ENCODE results near the gene DRC3.
"Not testable (repeated sequence)": the region's sequence is repeated elsewhere in the genome, so short reads cannot be mapped to it uniquely, and the experiment has no call there.

Gene DRC3, protein sequence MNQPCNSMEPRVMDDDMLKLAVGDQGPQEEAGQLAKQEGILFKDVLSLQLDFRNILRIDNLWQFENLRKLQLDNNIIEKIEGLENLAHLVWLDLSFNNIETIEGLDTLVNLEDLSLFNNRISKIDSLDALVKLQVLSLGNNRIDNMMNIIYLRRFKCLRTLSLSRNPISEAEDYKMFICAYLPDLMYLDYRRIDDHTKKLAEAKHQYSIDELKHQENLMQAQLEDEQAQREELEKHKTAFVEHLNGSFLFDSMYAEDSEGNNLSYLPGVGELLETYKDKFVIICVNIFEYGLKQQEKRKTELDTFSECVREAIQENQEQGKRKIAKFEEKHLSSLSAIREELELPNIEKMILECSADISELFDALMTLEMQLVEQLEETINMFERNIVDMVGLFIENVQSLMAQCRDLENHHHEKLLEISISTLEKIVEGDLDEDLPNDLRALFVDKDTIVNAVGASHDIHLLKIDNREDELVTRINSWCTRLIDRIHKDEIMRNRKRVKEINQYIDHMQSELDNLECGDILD

DNA sequence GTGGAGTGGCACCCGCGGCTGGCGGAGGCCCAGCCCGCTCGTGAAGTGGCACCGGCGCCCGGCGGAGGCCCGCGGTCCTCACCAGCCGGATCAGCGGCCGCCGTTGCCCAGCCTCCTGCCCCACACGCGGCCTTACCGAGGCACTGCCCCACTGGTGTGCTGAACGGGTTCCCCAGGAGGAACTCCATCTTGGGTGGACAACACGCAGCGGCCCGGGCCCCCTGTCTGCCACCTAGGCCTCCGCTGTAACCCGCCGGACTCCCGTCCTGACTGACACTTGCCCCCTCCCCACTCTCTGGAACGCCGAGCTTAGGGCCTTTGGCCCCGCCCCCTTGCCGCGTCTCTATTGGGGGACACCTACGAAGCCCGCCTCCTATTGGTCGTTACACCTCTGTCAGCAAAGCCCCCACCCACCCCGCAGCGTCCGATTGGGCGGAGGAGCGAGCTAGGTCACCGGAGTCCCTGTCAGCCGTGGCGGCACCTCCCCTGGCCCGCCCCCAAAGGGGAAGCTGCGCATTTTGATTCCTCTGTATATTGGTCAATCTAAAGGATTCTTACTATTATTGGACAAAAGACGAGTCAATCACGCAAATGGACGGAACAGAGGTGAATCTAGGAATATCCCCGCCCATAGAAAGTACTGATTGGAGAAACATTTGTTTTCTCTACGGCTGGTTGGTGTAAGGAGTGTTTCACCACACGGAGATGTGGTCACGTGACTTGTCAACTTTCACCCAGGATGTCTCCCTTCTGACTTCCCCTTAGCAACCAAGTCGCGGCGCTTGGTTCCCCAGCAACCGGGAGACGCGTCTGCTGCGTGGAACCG is at the start of gene DRC3, which contains the start of gene TOM1L2:
Gene DRC3 (plus strand): TSS at position 737 of the 826 bp plus-strand sequence. CDS start 4,737 bp downstream, outside the sequence.
Gene TOM1L2 (minus strand): TSS at position 275 of the 826 bp plus-strand sequence. CDS start 87 bp downstream, at position 188.
- in situ Hi-C loops (cut with MboI; ENCODE audit: low sequenced_read_pairs), result no loop called here

- in situ Hi-C loops (cut with MboI; ENCODE audit: low sequenced_read_pairs), result no loop called here
Observed at GRCh38 chr17:17924131-17924856, 48.4 kb upstream of the DRC3 start.

GRCh38 chr17:17924857-17925250 is 47.8 kb upstream of the DRC3 start:
- in situ Hi-C loops (cut with MboI; ENCODE audit: low sequenced_read_pairs), result no loop called here

- in situ Hi-C loops (cut with MboI; ENCODE audit: low sequenced_read_pairs), result no loop called here
Observed at GRCh38 chr17:17926036-17926435, 46.6 kb upstream of the DRC3 start.

DNA sequence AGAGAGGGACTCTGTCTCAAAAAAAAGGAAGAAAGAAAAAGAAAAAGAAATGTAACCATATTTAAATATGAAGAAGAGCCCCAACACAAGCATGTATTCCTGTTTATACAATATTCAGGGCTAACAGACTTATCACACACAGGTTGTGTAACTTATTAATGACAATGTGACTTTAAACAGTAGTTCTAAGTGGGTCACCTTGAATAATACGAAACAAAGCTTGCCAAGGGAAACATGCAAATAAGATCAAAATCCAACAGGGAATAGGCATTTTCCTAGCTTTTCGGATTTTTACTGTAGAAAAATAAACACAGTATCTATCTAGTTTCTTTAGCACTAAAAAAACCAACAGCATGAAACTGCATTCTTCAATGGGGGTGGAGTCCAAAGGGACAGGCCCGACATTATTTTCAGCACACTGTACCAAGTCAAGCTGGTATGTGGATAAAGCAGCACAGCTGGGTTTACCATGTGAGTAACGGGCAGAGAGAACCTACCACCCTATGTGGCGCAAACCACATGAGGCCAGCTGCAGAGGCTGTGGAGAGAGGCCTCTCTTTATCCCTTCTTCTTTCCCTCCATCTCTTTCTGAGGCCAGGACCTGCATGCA is 45.7 kb upstream of the DRC3 start:
- in situ Hi-C loops (cut with MboI; ENCODE audit: low sequenced_read_pairs), result no loop called here

- in situ Hi-C loops (cut with MboI; ENCODE audit: low sequenced_read_pairs), result no loop called here
Observed at GRCh38 chr17:17928398-17929287, 44.0 kb upstream of the DRC3 start.

DNA sequence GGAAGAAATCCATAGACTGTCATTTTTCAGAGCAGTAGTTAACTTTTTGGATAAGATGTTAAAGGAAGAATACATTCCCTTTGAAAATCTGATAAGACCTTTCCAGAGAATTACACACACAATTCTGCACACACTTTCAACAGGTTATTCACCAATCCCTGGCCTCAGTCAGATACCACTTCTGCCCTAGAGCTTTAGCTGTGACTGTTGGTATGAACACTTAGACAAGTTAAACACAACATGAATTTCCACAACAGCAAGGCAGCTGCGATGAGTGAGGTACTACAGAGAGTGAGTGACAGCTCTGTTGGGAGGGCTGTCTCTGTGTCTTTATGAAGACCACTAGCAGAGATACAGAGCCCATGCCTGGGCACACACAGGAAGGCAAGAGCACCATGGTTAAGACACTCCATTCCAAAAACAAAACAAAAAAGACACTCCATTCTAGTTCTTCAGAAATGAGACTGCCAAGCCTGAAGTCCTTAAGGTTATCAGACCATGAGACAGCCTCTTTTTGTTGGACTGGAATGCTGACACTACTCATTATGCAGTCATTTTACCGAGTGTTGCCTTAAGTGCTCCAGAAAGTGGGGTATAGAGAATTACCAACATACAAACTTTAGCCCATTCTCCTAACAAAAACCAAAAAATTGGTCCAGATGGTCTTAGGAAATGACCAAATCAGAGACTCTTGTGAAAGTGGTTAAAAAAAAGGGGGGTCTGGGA is 42.8 kb upstream of the DRC3 start:
- in situ Hi-C loops (cut with MboI; ENCODE audit: low sequenced_read_pairs), result no loop called here

DNA sequence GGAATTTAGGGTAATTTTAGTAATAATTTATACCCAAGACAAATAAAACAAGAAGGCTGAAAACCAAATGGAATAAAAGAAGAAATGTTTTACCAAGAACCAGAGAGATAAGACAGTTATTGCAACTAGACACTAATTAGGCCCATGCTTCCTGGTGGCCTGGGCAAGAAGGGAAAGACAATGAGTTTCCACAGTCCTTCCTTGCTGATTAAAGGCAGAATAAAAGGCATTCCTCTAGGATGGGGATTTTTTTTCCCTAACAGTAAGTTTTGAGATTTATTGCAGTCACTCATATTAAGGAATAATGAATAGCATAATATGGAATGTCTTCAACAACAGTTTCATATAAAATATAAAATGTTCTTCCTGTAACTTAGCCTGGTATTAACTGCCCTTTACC is 42.0 kb upstream of the DRC3 start:
- in situ Hi-C loops (cut with MboI; ENCODE audit: low sequenced_read_pairs), result no loop called here

GRCh38 chr17:17931159-17931558 is 41.5 kb upstream of the DRC3 start:
- in situ Hi-C loops (cut with MboI; ENCODE audit: low sequenced_read_pairs), result no loop called here

DNA sequence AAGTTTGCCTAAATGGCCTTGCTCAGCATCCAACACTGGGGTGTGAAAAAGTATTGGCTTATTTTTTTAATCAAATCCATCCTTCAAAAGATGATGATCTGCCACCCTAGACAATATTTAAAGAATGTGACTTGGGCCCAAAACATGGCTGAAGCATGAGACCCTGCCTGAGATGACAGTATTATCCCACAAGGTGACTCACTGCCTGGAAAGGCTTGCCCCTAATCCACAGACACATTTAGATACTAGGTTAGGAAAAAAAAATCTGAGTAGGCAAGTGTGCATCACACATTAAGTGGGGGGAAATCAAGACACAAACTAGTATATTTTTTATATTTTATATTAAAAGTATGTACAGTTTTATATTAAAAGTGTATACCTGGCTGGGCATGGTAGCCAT is 38.9 kb upstream of the DRC3 start:
- in situ Hi-C loops (cut with MboI; ENCODE audit: low sequenced_read_pairs), result no loop called here

DNA sequence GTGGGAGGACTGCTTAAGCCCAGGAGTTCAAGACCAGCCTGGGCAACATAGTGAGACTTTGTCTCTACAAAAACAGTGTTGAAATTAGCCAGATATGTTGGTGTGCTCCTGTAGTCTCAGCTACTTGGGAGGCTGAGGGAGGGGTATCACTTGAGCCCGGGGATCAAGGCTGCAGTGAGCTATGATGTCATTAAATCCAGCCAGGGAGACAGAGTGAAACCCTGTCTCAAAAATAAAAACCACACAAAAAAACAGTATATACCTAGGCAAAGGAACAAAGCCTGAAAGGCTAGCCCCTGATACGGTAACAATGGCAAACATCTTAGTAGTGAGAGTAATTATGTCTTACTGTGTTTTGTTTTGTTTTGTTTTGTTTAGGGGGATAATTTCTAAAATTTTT is 38.4 kb upstream of the DRC3 start:
- in situ Hi-C loops (cut with MboI; ENCODE audit: low sequenced_read_pairs), result no loop called here

- in situ Hi-C loops (cut with MboI; ENCODE audit: low sequenced_read_pairs), result no loop called here
Observed at GRCh38 chr17:17934806-17935205, 37.9 kb upstream of the DRC3 start.

DNA sequence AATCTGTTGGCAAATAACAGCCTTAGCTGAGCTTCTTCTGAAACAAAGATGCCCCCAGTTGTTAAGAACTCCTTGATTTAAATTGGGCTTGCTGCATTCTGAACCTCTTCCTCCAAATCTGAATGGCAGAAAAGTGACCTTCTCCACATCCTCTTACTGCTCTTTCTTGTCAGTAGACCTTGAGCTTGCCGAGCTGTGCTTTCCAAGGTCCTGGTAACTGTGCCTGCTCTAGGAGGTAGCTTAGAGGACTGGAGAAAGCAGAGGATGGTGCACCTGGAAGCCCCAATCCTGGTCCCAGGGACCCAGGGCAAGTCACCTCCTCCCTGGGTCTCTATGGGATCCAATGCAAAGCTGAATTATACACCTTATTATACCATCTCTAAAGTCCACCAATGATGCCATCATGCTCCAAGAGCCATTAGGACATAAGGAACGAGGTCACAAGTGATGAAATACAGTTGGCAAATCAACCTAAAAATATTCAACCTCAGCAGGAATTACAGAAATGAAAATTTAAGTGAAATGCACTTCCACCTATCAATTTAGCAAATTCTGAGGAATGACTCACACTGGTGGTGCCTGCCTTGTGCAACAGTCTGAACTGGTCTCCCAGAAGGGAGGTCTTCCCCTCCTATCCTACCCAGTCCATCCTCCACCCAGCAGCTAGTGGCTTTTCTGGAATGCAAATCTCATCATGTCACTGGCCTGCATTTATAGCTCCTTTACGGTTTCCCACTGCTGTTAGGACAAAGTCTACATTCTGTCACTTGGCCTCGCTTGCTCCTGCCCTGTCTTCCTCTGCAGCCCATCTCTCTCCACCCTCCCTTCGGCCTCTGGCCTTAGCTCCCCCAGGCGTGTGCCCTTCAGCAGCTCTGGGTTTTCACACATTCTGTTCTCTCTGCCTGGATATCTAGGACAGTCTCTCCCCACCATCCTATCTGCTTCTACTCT is 37.1 kb upstream of the DRC3 start:
- in situ Hi-C loops (cut with MboI; ENCODE audit: low sequenced_read_pairs), result no loop called here

- in situ Hi-C loops (cut with MboI; ENCODE audit: low sequenced_read_pairs), result no loop called here
Observed at GRCh38 chr17:17937201-17937853, 35.3 kb upstream of the DRC3 start.

- in situ Hi-C loops (cut with MboI; ENCODE audit: low sequenced_read_pairs), result no loop called here
Observed at GRCh38 chr17:17937958-17938357, 34.7 kb upstream of the DRC3 start.

DNA sequence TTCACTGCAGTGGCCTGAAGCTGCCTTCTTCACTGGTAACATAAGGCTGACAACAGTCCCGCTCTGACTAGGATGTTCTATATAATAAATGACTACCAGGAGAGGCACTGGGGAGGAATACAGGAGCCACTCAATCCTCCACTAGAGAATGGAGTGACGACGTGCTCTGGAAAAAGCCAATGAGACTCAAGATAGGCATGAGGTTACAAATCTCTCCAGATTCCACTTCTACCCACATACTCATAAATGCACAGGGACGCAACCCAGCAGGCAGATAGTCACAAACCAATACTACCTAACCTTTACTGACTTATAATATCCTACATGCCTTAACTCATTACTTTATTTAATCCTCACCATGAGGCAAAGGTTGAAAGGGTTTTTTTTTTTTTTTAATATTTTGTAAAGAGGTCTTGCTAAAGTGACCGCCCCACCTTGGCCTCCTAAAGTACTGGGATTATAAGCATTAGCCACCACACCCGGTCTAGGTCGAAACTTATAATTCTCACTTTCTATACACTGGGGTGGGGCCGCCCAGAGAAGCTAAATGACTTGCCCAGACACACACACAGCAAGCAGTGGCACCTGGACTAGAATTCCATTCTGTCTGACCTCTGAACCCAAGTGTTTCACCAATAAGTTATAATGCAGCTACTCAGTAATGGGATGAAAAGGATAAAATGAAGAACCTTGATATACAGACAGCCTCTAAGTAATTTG is 34.1 kb upstream of the DRC3 start:
- in situ Hi-C loops (cut with MboI; ENCODE audit: low sequenced_read_pairs), result no loop called here

DNA sequence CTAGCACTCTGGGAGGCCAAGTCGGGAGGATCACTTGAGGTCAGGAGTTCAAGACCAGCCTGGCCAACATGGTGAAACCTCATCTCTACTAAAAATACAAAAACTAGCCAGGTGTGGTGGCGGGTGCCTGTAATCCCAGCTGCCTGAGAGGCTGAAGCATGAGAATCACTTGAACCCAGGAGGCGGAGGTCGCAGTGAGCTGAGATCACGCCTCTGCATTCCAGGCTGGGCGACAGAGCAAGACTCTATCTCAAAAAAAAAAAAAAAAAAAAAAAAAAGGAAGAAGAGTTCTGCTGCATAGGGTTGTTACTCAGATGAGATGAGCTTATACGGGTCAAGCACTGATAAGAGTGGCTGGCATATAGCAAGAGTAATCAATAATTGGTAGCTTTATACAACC is 32.7 kb upstream of the DRC3 start:
- in situ Hi-C loops (cut with MboI; ENCODE audit: low sequenced_read_pairs), result not testable (repeated sequence)
